Measurements from ENCODE around the gene KIF6. TPM values are rescaled to one million over a fixed set of nuclear protein-coding genes. Genes with fewer than 3 reads are reported as not detected.

KIF6 gene
- polyA plus RNA-seq (2011; rRNA removed) = 0.05 and 0.21 TPM in 2 replicates
- polyA plus RNA-seq (2012; cell fraction: cytosol; rRNA removed) = 0.04 and 0.07 TPM in 2 replicates
- polyA plus RNA-seq (2012; cell fraction: nucleus; rRNA removed) = not detected in 2 replicates
- polyA plus RNA-seq (2017; fragmentation: RNase III; extraction: RNeasy Plus Mini Kit Qiagen cat#74134 plus additional on column Dnase treatment) = 0.28 to 0.39 TPM (median 0.33 TPM) in 3 replicates
- not detected in 2 replicates for polyA minus RNA-seq (2011; rRNA and poly(A)+ RNA removed)

GRCh38 chr6:39724787-39725631, at the start of gene KIF6:
Gene KIF6, minus strand, starts transcription at chr6:39725408. Its CDS starts 98 bp downstream, at chr6:39725310.
- 4% methylated on average over 16 of the region's 58 CpGs for WGBS (ENCODE audit: missing lambda C conversion rate)
- Histone ChIP-seq H3K27ac (peak within 1 kb of the TSS; percentile 50 to 82), H3K4me2 (peak within 1 kb of the TSS; percentile 86), H3K9me3 (no peaks in the 10 kb centered on the region), H3K4me1 (no peaks in the 10 kb centered on the region), H3K4me3 (peak within 1 kb of the TSS; percentile 63)
- CTCF ChIA-PET = no interaction called here
- no peak for FAIRE-seq
- no peak for TF ChIP-seq PHF8 (IDR thresholded peaks at IDR 0.05; ENCODE audit: borderline replicate concordance, low read depth)
- TF ChIP-seq MAX (IDR thresholded peaks at IDR 0.05) = peak; percentile 69
- DNase-seq (ENCODE audit: low read depth in 1 of 2, low spot score in 1 of 2) = peak; percentile 79 to 81
- peak; percentile 99 for ATAC-seq
- POLR2A ChIA-PET = no interaction called here

- ChIA-PET POLR2A (no interaction called here), CTCF (no interaction called here)
- Histone ChIP-seq H3K4me3 (no peak overlapping the region), H3K9me3 (no peaks in the 10 kb centered on the region), H3K4me1 (no peaks in the 10 kb centered on the region), H3K27ac (no peak overlapping the region), H3K4me2 (no peak overlapping the region)
- no peak for DNase-seq (ENCODE audit: low read depth in 1 of 2, low spot score in 1 of 2)
- 90% methylated on average over 2 of the region's 2 CpGs for WGBS (ENCODE audit: missing lambda C conversion rate)
- ATAC-seq = no peak
- TF ChIP-seq RFX5 (IDR thresholded peaks at IDR 0.05) = no peak
- TF ChIP-seq SREBF2 (IDR thresholded peaks at IDR 0.05) = no peak
- TF ChIP-seq TP53 (CRISPR knock-in tag; IDR thresholded peaks at IDR 0.05) = no peak
- TF ChIP-seq NPAS2 (CRISPR knock-in tag; IDR thresholded peaks at IDR 0.05; ENCODE audit: borderline replicate concordance) = no peak
- no peak for FAIRE-seq
These were observed 48.6 kb upstream of the KIF6 start for GRCh38 chr6:39773782-39774181.

- no peak overlapping the region for H3K27ac ChIP-seq
- ChIA-PET POLR2A (no interaction called here), CTCF (no interaction called here)
- WGBS (ENCODE audit: missing lambda C conversion rate) = under 1% methylated on average over 6 of the region's 6 CpGs
- FAIRE-seq (no peak), ATAC-seq (no peak), DNase-seq (ENCODE audit: low read depth in 1 of 2, low spot score in 1 of 2) (no peak)
- TF ChIP-seq REST (IDR thresholded peaks at IDR 0.05) = no peak
- TF ChIP-seq CTCF (IDR thresholded peaks at IDR 0.05) = no peak
- no peak for TF ChIP-seq BHLHE40 (IDR thresholded peaks at IDR 0.05; ENCODE audit: low read depth, low read length)
- no peak for TF ChIP-seq ZSCAN20 (CRISPR knock-in tag; IDR thresholded peaks at IDR 0.05)
- TF ChIP-seq JUNB (IDR thresholded peaks at IDR 0.05) = no peak
- no peak for TF ChIP-seq CEBPB (IDR thresholded peaks at IDR 0.05)
- TF ChIP-seq HOXB13 (CRISPR knock-in tag; IDR thresholded peaks at IDR 0.05; ENCODE audit: low read depth) = no peak
- no peak for TF ChIP-seq FOXS1 (CRISPR knock-in tag; IDR thresholded peaks at IDR 0.05)
- no peak for TF ChIP-seq NFE2L2 (conservative IDR thresholded peaks at IDR 0.05; ENCODE audit: low read length)
- no peak for TF ChIP-seq MYC (IDR thresholded peaks at IDR 0.05; ENCODE audit: borderline replicate concordance, low read length)
- no peak overlapping the region for H3K4me2 ChIP-seq
- H3K4me3 ChIP-seq = no peak overlapping the region
- H3K9me3 ChIP-seq = no peaks in the 10 kb centered on the region
- H3K4me1 ChIP-seq = no peaks in the 10 kb centered on the region
These were observed 47.5 kb upstream of the KIF6 start for GRCh38 chr6:39772559-39773273.

Data from A549 (cell line).